ENCODE results near the gene SHANK1.

Gene SHANK1

DNA sequence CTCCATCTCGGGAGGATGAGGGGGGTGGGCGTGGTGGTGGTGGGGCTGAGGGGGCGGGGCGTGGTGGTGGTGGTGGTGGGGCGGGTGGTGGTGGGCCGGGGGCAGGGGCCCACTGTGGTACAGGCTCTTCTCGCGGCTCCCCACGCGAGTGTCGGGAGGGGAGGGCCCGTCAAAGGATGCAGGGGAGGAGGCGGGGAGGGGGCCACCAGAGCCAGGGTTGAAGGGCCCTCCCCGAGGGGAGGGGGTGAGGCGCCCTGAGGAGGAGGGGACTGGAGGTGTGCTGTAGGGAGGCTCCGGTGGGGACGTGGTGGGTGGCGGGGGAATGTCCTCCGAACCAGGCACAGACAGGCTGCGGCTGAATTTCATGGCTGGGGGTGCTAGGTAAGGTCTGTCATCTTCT, 50.7 kb downstream of the SHANK1 start:
- Mint-ChIP-seq H3K36me3 (ENCODE audit: low read depth) (no peaks in the 10 kb centered on the region), H3K4me1 (ENCODE audit: low read depth) (no peaks in the 10 kb centered on the region), H3K9me3 (no peaks in the 10 kb centered on the region), H3K27ac (no peak overlapping the region), H3K27me3 (ENCODE audit: low read depth) (peaks cover 52% of the 10 kb centered on the region), H3K4me3 (no peak overlapping the region)

DNA sequence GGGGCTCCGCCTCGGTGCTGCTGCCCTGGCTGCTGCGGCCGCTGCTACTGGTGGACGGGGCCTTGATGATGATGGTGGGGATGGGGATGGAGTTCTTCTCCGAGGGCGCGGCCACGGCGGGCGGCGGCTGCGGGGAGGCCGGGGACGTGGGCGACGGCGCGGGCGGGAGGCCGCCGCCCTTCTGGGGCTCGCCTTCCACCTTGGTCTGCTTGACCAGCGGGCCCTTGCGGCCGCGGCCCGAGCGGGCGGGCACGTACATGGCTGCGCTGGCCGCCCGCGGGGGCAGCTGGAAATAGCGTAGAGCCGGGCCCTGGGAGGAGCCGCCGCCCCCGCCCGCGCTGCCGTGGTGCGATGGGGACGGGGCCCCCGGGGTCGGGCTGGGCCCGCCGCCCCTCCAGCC, 51.2 kb downstream of the SHANK1 start:
- H3K27ac Mint-ChIP-seq, result no peak overlapping the region
- H3K36me3 Mint-ChIP-seq (ENCODE audit: low read depth), result no peaks in the 10 kb centered on the region
- H3K9me3 Mint-ChIP-seq, result no peaks in the 10 kb centered on the region
- H3K27me3 Mint-ChIP-seq (ENCODE audit: low read depth), result peaks cover 52% of the 10 kb centered on the region
- no peak overlapping the region for H3K4me3 Mint-ChIP-seq
- H3K4me1 Mint-ChIP-seq (ENCODE audit: low read depth), result no peaks in the 10 kb centered on the region

DNA sequence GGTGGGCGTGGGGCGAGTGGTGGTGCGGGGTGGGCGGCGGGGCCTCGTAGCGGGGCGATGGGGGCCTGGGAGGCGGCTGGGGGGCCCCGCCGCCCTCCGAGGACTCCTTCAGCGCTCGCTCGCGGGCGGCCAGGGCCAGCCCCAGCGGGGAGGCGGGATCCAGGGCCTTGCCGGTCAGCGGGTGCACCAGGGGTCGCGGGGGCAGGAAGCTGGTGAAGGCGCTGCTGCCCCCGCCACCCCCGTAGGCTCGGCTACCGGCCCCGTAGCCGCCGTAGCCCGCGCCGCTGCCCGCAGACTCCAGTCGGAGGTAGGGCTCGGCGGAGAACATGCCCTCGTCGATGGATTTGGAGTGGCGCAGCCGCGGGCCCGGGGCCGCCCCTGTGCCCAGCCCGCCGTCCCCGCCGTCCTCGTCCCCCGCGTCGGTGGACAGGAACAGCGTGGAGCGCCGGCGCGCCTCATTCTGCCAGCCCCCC, 51.8 kb downstream of the SHANK1 start:
- no peaks in the 10 kb centered on the region for H3K9me3 Mint-ChIP-seq
- no peaks in the 10 kb centered on the region for H3K36me3 Mint-ChIP-seq (ENCODE audit: low read depth)
- H3K4me3 Mint-ChIP-seq, result no peak overlapping the region
- H3K27me3 Mint-ChIP-seq (ENCODE audit: low read depth), result peaks cover 46% of the 10 kb centered on the region
- H3K4me1 Mint-ChIP-seq (ENCODE audit: low read depth), result no peaks in the 10 kb centered on the region
- H3K27ac Mint-ChIP-seq, result no peak overlapping the region

DNA sequence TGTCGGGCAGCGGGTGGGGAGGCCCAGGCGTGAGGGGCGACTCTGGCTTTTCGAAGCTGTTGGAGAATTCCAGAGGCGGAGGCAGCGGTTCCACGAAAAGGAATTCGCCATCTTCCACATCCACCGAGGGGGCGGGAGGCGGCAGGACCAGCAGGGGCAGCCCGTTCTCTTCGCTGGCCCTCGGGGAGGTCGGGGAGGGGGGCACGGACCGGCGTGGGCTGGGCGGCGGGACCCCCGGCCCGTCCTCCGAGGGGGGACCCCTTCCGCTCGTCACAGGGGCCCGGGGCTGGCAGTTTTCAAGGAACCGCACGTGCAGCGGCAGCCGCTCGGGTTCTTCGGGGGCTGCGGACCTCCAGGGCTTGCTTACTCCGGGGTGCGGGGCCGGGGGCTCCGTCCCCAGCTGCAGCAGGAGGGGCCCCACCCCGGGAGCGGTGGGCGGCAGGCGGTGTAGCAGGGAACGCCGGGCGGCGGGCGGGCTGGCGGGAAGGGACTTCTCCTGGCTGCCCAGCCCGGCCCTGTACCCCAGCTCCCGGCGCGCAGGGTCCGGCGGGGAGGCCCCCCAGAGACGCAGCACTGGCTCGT, 52.3 kb downstream of the SHANK1 start:
- Mint-ChIP-seq H3K27me3 (ENCODE audit: low read depth) (peaks cover 44% of the 10 kb centered on the region), H3K9me3 (no peaks in the 10 kb centered on the region), H3K4me3 (no peak overlapping the region), H3K36me3 (ENCODE audit: low read depth) (no peaks in the 10 kb centered on the region), H3K4me1 (ENCODE audit: low read depth) (no peaks in the 10 kb centered on the region), H3K27ac (no peak overlapping the region)

DNA sequence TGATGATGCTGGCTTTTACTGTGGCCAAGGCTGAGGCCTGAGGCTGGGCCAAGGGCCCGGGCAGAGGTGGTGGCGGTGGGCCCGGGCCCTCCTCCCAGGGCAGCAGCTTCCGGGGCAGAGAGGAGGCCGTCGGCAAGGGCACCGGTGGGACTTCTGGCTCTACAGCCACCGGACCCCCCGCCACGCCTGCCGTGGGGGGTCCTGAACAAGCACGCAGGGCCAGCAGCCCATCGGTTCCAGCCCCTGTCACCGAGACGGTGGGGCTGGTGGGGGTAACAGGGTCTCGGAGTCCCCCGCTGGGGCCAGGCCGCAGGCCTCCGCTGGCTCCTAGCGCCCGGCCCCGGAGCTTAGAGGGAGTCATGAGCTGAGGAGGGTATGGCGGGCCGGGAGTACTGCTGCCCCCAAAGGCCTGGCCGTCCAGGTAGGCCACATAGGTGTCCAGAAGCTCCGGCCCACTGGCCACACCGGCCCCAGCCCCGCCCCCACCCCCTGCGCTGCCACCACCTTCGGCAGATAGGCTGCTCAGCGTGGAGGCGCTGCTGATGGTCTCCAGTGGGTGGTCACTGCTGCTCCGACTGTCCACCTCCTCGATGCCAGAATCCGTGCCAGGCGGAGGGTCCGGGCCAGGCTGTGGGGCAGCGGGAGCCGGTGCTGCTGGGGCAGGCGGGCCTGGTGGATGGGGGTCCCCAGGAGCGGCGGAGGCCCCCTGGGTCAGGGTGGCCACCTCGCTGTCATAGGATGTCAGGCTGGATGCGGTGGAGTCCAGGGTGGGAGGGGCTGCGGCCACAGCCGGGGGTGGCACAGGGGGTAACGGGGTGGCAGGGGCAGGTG, 53.0 kb downstream of the SHANK1 start:
- no peak overlapping the region for H3K27ac Mint-ChIP-seq
- H3K27me3 Mint-ChIP-seq (ENCODE audit: low read depth), result peaks cover 38% of the 10 kb centered on the region

DNA sequence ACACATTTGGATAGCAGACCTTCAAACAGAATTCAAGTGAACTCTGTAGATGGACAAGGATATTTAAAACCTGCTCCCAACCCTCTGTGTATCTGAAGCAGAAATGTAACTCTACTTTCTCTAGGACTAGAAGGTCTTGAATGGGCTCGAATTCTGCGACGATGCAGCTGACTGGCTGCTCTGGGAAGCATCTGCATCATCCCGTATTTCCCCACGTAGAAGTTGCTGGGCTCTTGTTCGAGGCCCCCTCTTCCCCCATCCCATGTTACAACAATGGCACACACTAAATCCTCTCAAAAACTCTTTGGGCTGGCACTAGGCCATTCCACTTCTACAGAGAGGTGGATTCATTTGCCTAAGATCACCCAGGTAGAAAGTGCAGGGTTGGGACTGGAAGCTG, 55.4 kb downstream of the SHANK1 start:
- Mint-ChIP-seq H3K36me3 (ENCODE audit: low read depth) (no peaks in the 10 kb centered on the region), H3K27ac (no peak overlapping the region), H3K27me3 (ENCODE audit: low read depth) (peaks cover 28% of the 10 kb centered on the region), H3K9me3 (no peaks in the 10 kb centered on the region), H3K4me3 (no peak overlapping the region), H3K4me1 (ENCODE audit: low read depth) (no peaks in the 10 kb centered on the region)

More for the DNA sequence above, 53.0 kb downstream of the SHANK1 start:
- Mint-ChIP-seq H3K36me3 (ENCODE audit: low read depth) (no peaks in the 10 kb centered on the region), H3K4me3 (no peak overlapping the region), H3K9me3 (no peaks in the 10 kb centered on the region), H3K4me1 (ENCODE audit: low read depth) (no peaks in the 10 kb centered on the region)

DNA sequence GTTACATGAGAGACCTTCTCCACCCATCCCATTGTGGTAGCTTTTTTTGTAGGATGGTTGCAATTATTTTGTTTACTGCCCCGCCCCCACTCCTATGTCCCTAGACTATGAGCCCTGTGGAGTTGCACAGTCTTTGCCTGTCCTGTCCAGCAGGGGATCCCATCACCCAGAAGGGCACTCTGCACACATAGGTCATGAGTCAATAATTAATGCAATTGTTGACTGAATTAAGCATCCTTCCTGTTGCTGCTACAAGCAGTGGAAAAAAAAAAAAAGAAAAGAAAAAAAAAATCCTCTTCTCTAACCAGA, 56.2 kb downstream of the SHANK1 start:
- Mint-ChIP-seq H3K9me3 (no peaks in the 10 kb centered on the region), H3K36me3 (ENCODE audit: low read depth) (no peaks in the 10 kb centered on the region), H3K27me3 (ENCODE audit: low read depth) (peaks cover 29% of the 10 kb centered on the region), H3K27ac (no peak overlapping the region), H3K4me1 (ENCODE audit: low read depth) (peaks cover 2% of the 10 kb centered on the region), H3K4me3 (no peak overlapping the region)

DNA sequence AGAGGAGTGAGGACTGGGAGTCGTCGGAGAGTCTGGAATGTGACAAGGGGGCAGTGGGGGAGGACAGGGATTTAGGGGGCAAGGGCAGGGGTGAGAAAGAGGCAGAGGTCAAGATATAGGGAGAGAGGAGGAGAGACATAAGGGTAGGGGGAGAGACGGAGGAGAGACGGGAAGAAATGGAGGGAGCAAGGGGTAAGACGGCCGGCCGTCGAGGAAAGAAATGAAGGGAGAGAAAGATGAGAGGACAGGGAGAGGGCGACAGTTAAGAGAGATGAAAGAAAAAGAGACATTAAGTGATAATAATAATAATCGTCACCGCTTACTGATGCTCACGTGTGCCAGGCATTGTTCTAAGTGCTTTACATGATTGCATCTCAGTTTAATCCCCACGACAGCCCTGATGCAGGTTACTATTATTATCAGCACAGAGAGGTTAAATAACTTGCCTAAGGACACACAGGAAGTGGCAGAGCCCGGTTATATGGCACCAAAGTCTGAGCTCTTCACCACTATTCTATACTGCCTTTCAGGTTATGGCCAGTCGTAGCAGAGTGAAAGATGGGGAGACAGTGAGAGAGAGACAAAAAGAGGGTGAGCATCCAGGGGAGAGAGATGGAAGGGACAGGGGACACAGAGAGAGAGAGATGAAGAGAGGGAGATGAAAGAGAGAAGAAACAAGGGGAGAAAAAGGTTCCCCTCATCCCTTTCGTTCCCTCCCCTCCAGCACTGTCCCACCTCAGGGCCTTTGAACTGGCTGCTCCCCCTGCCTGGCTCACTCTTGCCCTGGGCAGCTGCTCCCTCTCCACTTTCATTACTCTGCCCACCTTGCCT, 56.7 kb downstream of the SHANK1 start:
- no peaks in the 10 kb centered on the region for H3K36me3 Mint-ChIP-seq (ENCODE audit: low read depth)
- no peak overlapping the region for H3K27ac Mint-ChIP-seq
- H3K27me3 Mint-ChIP-seq (ENCODE audit: low read depth), result peaks cover 33% of the 10 kb centered on the region
- H3K4me3 Mint-ChIP-seq, result no peak overlapping the region
- no peaks in the 10 kb centered on the region for H3K9me3 Mint-ChIP-seq
- H3K4me1 Mint-ChIP-seq (ENCODE audit: low read depth), result peaks cover 6% of the 10 kb centered on the region

DNA sequence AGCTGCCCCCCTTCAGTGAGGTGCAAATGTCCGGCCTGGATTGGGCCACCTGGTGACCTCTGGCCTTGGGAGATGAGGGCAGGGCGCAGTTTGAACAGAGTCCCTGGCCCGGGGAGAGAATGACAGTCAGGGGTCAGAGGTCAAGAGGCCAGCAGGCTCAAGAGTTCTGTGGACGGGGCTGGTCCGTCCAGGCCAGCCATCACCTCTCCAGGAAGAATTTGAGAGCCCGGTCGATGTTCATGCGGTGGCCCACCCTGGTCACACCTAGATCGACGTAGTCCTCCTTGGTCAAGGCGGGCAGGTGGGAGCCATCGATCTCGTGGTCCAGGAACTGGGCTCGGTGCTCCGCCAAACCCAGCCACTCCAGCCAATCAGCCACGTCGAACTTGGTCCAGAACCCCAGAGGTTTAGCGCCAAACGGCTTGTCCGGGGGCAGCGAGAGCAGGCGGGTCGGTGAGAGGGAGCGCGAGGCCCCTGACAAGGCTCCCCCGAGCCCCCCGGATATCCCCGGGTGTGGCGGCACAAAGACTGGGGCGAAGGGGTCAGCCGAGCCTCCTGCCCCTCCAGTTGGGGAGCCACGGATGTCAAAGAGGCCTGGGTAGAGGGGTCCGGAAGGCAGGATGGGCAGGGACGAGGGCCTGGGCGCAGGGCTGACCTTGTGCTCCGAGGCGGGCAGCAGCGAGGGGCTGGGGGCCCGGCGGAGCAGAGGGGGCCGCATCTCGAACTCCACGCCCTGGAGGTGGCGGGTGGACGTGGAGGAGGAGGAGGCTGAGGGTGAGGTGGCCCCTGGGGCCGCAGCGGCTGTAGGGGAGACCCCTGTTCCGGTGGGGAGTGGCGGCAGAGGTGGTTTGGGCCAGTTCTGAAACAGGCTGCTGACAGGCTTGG, 57.6 kb downstream of the SHANK1 start:
- Mint-ChIP-seq H3K36me3 (ENCODE audit: low read depth) (no peaks in the 10 kb centered on the region), H3K27me3 (ENCODE audit: low read depth) (peaks cover 37% of the 10 kb centered on the region), H3K4me1 (ENCODE audit: low read depth) (peaks cover 9% of the 10 kb centered on the region), H3K9me3 (peaks cover 7% of the 10 kb centered on the region), H3K4me3 (no peak overlapping the region), H3K27ac (no peak overlapping the region)

DNA sequence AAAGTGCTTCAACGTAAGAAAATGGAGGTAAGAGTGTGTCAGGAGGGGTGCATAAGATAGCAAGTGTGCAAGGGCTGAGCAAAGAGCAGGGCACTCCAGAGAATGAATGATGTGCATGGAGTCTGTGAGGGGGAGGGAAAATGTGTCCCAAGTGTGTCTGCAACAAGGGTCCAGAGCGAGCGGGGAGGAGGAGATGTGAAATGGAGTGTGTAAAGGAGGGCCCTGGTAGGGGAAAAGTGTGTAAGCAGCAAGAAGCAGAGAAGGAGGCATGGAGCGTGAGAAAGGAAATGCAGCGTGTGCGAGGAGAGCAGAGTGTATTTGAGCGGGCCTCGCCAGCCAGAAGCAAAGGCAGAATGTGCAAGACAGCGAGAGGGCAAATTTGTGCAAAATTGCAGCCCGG, 58.6 kb downstream of the SHANK1 start:
- H3K4me3 Mint-ChIP-seq, result no peak overlapping the region
- H3K27me3 Mint-ChIP-seq (ENCODE audit: low read depth), result peaks cover 37% of the 10 kb centered on the region
- peaks cover 11% of the 10 kb centered on the region for H3K9me3 Mint-ChIP-seq
- H3K4me1 Mint-ChIP-seq (ENCODE audit: low read depth), result peaks cover 9% of the 10 kb centered on the region
- H3K27ac Mint-ChIP-seq, result no peak overlapping the region
- no peaks in the 10 kb centered on the region for H3K36me3 Mint-ChIP-seq (ENCODE audit: low read depth)

DNA sequence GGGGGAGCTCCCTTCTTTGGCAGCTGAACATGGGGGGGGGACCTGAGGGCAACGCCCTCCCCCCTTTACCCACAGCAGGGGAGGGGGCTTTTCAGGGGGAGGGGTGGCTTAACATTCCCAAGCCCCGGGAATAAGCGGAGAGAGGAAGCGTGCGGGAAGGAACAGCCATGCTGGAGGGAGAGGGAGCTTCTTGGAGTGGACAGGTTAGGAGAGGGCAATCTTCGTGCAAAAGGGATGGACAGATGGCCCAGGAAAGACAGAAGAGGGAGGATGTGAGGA, 59.6 kb downstream of the SHANK1 start:
- peaks cover 13% of the 10 kb centered on the region for H3K9me3 Mint-ChIP-seq
- H3K27ac Mint-ChIP-seq, result no peak overlapping the region
- H3K4me1 Mint-ChIP-seq (ENCODE audit: low read depth), result peaks cover 9% of the 10 kb centered on the region
- H3K36me3 Mint-ChIP-seq (ENCODE audit: low read depth), result no peaks in the 10 kb centered on the region
- H3K4me3 Mint-ChIP-seq, result no peak overlapping the region
- peaks cover 35% of the 10 kb centered on the region for H3K27me3 Mint-ChIP-seq (ENCODE audit: low read depth)

DNA sequence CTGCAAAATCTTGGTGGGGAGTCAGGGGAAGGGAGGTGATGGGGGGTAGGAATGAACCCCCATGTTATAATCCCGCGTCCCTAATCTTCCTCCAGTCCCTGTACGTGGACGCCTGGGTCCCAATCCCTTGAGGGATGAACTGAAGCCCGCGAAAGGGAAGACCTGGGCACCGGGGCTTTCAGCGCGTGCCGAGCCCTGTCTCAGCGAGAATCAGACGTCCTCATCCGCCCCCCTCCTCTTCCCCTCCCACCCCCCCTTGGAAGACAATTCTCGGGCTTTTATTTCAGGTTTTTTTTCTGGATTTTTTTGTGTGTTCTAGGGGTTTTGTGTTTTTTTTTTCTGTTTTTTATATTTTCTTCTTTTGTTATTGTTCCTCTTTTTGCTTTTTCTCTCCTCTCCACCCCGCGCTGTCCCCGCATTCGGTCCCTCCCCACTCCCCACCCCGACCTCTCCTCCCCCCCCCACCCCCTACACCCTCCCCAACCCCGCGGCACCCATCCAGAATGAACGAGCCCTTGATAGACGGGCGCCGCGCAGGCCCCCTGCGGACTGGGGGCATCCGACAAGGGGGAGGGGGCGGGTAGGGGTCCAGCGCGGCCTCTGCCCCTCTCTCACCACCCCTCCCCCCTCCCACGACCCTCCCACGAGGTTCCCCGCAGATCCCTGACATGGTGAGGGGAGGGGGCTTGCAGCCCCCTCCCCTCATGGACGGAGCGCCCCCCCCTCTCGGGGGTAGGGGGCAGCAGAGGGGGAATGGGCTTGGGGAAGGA, 60.1 kb downstream of the SHANK1 start:
- H3K36me3 Mint-ChIP-seq (ENCODE audit: low read depth), result no peaks in the 10 kb centered on the region
- H3K9me3 Mint-ChIP-seq, result peaks cover 18% of the 10 kb centered on the region
- no peak overlapping the region for H3K27ac Mint-ChIP-seq
- H3K4me1 Mint-ChIP-seq (ENCODE audit: low read depth), result peaks cover 9% of the 10 kb centered on the region
- no peak overlapping the region for H3K4me3 Mint-ChIP-seq
- peaks cover 37% of the 10 kb centered on the region for H3K27me3 Mint-ChIP-seq (ENCODE audit: low read depth)

DNA sequence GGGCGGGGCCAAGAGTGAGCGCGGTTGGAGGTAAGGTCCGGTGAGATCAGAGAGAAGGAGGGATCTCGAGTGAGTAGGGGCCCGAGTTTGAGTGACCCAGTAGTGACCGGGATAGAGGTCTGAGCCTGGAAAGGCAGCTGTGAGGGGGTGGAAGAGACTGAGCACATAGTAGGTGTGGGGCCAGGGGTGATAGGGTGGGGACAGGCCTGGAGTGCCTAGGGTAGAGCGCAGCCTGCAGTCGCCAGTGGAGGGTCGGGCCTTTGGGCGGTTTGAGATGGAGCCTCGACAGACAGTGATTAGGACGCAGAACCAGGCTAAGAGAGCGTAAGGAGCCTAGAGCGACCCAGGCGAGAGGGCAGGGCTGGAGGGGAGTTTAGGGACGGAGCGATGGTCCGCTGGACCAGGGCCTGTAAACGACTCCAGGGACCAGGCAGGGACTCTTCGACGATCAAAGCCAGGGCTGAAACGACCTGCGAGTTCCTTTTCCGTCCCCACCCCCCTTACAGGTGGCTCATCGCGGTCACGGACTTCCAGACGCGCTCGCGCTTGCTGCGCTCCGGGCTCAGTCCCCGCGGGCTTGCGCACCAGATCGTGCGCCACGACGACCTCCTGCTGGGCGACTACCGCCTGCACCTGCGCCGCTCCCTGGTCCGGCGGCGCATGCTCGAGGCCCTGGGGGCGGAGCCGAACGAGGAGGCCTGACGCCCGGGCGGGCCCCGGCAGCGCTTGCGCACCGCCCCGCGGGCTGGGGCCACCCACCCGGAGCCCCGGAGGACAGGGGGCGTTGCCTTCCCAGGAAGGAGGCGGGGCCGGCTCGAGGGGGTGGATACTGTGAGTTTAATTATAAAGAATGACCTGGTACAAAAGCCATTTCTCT, 60.9 kb downstream of the SHANK1 start:
- peak overlapping the region; percentile 84 for H3K27ac Mint-ChIP-seq
- peaks cover 19% of the 10 kb centered on the region for H3K9me3 Mint-ChIP-seq
- H3K27me3 Mint-ChIP-seq (ENCODE audit: low read depth), result peaks cover 30% of the 10 kb centered on the region
- peaks cover 9% of the 10 kb centered on the region for H3K4me1 Mint-ChIP-seq (ENCODE audit: low read depth)
- peak overlapping the region; percentile 80 for H3K4me3 Mint-ChIP-seq
- H3K36me3 Mint-ChIP-seq (ENCODE audit: low read depth), result no peaks in the 10 kb centered on the region
